Mammary epithelial cell (primary cell): ENCODE results near the gene RFX8.

Source experiments
- CTCF ChIP-seq, 2 donors: IDR thresholded peaks in 1 of 2; conservative IDR thresholded peaks in 1 of 2; 2 replicates each; pipeline ENCODE4 v1.5.1; 2011 to 2012; ENCODE audit warnings: inconsistent platforms in 2 of 2, low read length in 2 of 2, mild to moderate bottlenecking in 2 of 2, control low read depth in 1 of 2, low read depth in 1 of 2; ENCODE audit not compliant: insufficient read depth in 1 of 2; ENCODE audit errors: extremely low read depth in 1 of 2
- EZH2 ChIP-seq: IDR thresholded peaks from 2 replicates; pipeline ENCODE4 v1.6.1; 2012; ENCODE audit warnings: low read length, inconsistent platforms, borderline replicate concordance

GRCh38 chr2:101464841-101465240 is 10.1 kb downstream of the RFX8 start:
- TF ChIP-seq CTCF (conservative IDR thresholded peaks at IDR 0.05 in 1 of 2, IDR thresholded peaks at IDR 0.05 in 1 of 2; ENCODE audit: extremely low read depth in 1 of 2, insufficient read depth in 1 of 2, low read depth in 1 of 2, low read length in 2 of 2) (no peak), EZH2 (no peak)
